ENCODE data around the gene CDYL.

The CDYL gene

GRCh38 chr6:4916954-4917561, 140.9 kb downstream of the CDYL start:
- H3K4me1 Mint-ChIP-seq: peaks cover 24% of the 10 kb centered on the region
- CTCF ChIA-PET: interaction anchor here (1.0 kb wide), 1 partner anchor 11 kb away, joined by 5 read pairs; no protein-coding TSS in a partner anchor
- no peaks in the 10 kb centered on the region for H3K27me3 Mint-ChIP-seq
- no peak overlapping the region for H3K4me3 Mint-ChIP-seq
- H3K9me3 Mint-ChIP-seq: no peaks in the 10 kb centered on the region
- no peak for DNase-seq
- peaks cover 2% of the 10 kb centered on the region for H3K36me3 Mint-ChIP-seq
- H3K27ac Mint-ChIP-seq: peak overlapping the region; percentile 82

DNA sequence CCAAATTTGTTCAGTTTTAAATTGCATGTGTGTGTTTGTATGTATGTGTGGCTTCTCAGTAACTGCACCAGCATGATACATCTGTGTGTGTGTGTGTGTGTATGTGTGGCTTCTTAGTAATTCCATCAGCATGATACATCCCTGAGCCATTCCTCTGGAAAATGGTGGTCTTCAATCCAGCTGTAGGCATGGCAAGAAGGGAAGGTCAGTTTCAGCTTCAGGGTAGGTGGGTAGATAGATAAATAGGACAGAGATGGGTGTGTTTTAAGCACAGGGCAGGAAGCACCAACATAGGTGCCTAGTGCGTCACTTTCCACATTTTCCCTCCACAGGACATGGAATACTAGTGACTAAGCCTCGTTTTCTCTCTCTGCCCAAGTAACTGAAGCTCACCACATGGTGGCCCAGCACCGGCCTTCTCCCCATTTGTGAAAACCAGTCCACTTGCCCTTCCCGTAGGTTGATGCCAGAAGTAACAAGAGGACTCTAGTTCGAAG, 144.8 kb downstream of the CDYL start:
- no peaks in the 10 kb centered on the region for H3K27me3 Mint-ChIP-seq
- CTCF ChIA-PET: interaction anchor here (0.9 kb wide), 1 partner anchor 21 kb away, joined by 3 read pairs; no protein-coding TSS in a partner anchor

GRCh38 chr6:4922488-4923037, 146.4 kb downstream of the CDYL start:
- H3K4me3 Mint-ChIP-seq: no peak overlapping the region

More for the DNA sequence above, 144.8 kb downstream of the CDYL start:
- H3K27ac Mint-ChIP-seq: no peak overlapping the region
- H3K9me3 Mint-ChIP-seq: no peaks in the 10 kb centered on the region
- peaks cover 29% of the 10 kb centered on the region for H3K4me1 Mint-ChIP-seq
- H3K36me3 Mint-ChIP-seq: no peaks in the 10 kb centered on the region
- no peak for DNase-seq
- no peak overlapping the region for H3K4me3 Mint-ChIP-seq

DNA sequence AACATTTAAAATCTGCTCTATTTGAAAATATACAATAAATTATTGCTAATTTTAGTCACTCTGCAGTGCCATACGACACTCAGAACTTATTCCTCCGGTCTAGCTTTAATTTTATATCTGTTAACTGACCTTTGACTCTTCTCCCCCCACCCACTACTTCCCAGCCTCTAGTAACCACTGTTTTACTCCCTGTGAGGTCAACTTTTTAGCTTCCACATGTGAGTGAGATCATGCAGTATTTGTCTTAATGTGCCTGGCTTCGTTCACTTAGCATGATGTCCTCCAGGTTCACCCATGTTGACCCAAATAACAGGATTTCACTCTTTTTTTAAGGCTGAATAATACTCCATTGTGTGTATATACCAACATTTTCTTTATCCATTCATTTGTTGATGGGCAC, 146.9 kb downstream of the CDYL start:
- H3K4me1 Mint-ChIP-seq: peaks cover 10% of the 10 kb centered on the region

More at GRCh38 chr6:4922488-4923037, 146.4 kb downstream of the CDYL start:
- no peaks in the 10 kb centered on the region for H3K27me3 Mint-ChIP-seq
- CTCF ChIA-PET: no interaction called here
- H3K36me3 Mint-ChIP-seq: no peaks in the 10 kb centered on the region
- DNase-seq: no peak
- H3K4me1 Mint-ChIP-seq: peaks cover 15% of the 10 kb centered on the region
- no peaks in the 10 kb centered on the region for H3K9me3 Mint-ChIP-seq
- no peak overlapping the region for H3K27ac Mint-ChIP-seq

DNA sequence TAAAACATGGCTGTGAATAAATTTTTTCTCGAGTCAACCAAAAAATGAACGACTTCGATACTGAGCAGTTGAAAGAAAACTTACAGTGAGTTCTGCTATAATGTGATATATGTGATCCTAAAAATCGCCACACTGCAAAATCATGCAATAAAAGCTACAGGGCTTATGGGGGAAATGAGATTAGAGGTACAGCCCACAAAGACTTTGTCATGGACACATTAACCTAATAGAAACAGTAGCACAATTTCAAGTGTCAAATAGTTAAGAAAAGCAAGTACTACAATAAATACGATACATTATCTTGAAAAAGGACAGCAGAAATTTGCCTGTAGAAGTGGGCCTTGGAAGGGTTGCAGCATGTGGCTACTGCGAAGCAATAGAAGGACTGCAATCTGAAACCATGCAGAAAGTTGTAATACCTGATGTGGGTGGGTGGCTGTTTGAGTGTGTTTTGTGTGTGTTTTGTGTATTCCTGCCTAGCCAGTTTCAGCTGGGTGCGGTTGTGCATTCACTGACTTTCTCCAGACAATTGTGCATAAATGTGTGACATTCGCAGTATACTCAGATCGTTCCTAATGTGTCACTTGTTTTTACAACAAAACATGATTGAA, 148.6 kb downstream of the CDYL start:
- no peaks in the 10 kb centered on the region for H3K27me3 Mint-ChIP-seq
- no peak overlapping the region for H3K27ac Mint-ChIP-seq
- CTCF ChIA-PET: no interaction called here
- H3K9me3 Mint-ChIP-seq: no peaks in the 10 kb centered on the region
- no peak for DNase-seq
- no peak overlapping the region for H3K4me3 Mint-ChIP-seq
- H3K36me3 Mint-ChIP-seq: no peaks in the 10 kb centered on the region
- peaks cover 5% of the 10 kb centered on the region for H3K4me1 Mint-ChIP-seq

More for the DNA sequence above, 146.9 kb downstream of the CDYL start:
- H3K4me3 Mint-ChIP-seq: no peak overlapping the region
- no peak for DNase-seq
- H3K27ac Mint-ChIP-seq: no peak overlapping the region
- no peaks in the 10 kb centered on the region for H3K27me3 Mint-ChIP-seq
- CTCF ChIA-PET: no interaction called here
- H3K9me3 Mint-ChIP-seq: no peaks in the 10 kb centered on the region
- no peaks in the 10 kb centered on the region for H3K36me3 Mint-ChIP-seq

GRCh38 chr6:4925580-4925979, 149.4 kb downstream of the CDYL start:
- Mint-ChIP-seq H3K9me3 (no peaks in the 10 kb centered on the region), H3K4me1 (peaks cover 5% of the 10 kb centered on the region), H3K27ac (no peak overlapping the region), H3K4me3 (no peak overlapping the region), H3K27me3 (no peaks in the 10 kb centered on the region), H3K36me3 (no peaks in the 10 kb centered on the region)
- CTCF ChIA-PET: no interaction called here
- no peak for DNase-seq

DNA sequence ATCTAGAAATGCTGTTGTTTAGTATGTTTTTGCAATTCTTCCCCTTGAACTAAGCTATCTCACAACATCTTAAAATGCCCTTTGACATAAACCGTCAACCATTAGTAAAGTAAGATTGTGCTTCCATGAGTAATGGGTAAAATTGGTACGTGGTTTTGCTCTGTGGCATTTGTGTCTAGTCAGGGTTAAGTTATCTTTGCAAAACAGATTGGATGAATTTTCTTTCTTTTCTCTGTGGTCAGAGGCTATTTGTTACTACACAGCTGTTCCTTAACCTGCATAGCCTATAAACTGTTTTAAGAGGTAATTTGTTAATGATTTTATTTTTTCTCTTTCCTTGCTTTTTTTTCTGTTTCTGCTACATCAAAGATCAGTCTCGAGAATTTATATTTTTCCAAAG, 152.2 kb downstream of the CDYL start:
- no peak overlapping the region for H3K4me3 Mint-ChIP-seq
- CTCF ChIA-PET: interaction anchor here (0.9 kb wide), 1 partner anchor 47 kb away, joined by 4 read pairs; no protein-coding TSS in a partner anchor

GRCh38 chr6:4929097-4929718, 153.0 kb downstream of the CDYL start:
- DNase-seq: no peak
- Mint-ChIP-seq H3K27ac (no peak overlapping the region), H3K36me3 (no peaks in the 10 kb centered on the region), H3K4me1 (peaks cover 3% of the 10 kb centered on the region), H3K27me3 (no peaks in the 10 kb centered on the region), H3K4me3 (no peak overlapping the region), H3K9me3 (no peaks in the 10 kb centered on the region)
- CTCF ChIA-PET: interaction anchor here (0.6 to 0.9 kb wide), 2 partner anchors 46 to 156 kb away, joined by 3 to 4 read pairs; partner anchors contain the start of gene PPP1R3G

More for the DNA sequence above, 152.2 kb downstream of the CDYL start:
- Mint-ChIP-seq H3K9me3 (no peaks in the 10 kb centered on the region), H3K27ac (no peak overlapping the region), H3K27me3 (no peaks in the 10 kb centered on the region), H3K4me1 (peaks cover 5% of the 10 kb centered on the region), H3K36me3 (no peaks in the 10 kb centered on the region)
- DNase-seq: no peak

GRCh38 chr6:4930025-4930691, 154.0 kb downstream of the CDYL start:
- Mint-ChIP-seq H3K27me3 (no peaks in the 10 kb centered on the region), H3K4me1 (peaks cover 4% of the 10 kb centered on the region), H3K9me3 (no peaks in the 10 kb centered on the region), H3K36me3 (no peaks in the 10 kb centered on the region), H3K4me3 (no peak overlapping the region), H3K27ac (no peak overlapping the region)
- CTCF ChIA-PET: interaction anchor here (0.9 kb wide), 1 partner anchor 10 kb away, joined by 3 read pairs; no protein-coding TSS in a partner anchor
- no peak for DNase-seq

DNA sequence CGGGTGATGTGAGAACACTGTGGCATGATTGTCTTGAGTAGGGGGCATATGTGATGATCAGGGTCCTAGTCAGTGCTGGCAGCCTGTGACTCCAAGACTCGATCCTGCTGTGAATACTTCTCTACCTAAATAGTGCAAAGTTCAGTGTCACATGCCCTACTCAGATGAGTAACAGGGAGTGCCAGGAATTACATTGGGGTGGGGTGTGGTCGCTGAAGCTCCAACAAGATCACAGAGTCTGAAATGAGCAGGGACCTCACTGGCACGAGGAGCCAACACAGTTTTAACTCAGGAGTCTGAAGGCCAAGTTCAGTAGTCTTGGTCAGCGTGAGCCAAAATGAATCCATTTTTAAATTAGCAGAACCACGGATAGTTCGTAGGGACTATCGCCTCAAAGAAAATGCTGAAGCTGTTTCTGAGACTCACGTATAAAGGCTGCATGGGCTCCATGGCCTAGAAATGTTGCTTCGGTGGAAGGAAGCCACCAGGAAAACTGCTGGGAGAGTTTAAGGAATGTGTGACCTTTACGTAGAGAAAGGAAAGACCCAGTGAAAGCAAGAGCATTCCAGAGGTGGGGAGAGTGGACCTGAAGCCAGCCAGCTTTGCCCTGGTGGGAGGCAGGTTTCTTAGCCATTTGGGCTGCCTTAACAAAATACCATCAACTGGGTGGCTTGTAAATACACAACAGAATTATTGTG, 155.5 kb downstream of the CDYL start:
- H3K27ac Mint-ChIP-seq: no peak overlapping the region
- H3K36me3 Mint-ChIP-seq: no peaks in the 10 kb centered on the region
- CTCF ChIA-PET: no interaction called here
- peaks cover 15% of the 10 kb centered on the region for H3K4me1 Mint-ChIP-seq
- H3K27me3 Mint-ChIP-seq: no peaks in the 10 kb centered on the region
- no peak overlapping the region for H3K4me3 Mint-ChIP-seq
- no peaks in the 10 kb centered on the region for H3K9me3 Mint-ChIP-seq
- no peak for DNase-seq

DNA sequence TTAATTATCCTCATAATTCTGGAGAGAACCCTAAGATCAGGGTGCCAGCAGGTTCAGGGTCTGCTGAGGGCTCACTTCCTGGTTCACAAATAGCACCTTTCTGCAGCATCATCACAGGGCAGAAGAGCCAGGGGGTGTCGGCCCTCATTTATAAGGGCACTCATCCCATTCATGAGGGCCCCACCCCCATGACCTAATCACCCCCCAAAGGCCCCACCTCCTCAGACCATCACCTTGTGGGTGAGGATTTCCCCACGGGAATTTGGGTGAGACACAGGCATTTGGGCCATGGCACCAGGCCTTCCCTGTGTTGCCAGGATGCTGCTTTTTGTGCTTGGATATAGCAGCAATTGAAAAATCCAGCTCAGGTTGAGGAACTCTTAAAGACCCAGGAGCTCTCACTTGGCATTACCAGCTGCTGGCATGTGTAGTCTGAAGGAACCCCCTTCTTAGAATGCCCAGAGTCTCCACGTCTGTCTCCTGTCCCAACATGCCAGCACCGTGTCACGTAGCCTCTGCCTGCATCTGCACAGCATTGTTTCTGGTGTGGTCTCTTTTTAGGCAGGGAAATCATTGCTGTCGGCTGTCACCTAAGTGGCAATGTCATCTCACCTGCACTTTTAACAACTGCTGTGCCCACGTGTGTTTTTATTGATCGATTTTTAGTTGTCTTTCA, 156.2 kb downstream of the CDYL start:
- no peak for DNase-seq
- H3K4me3 Mint-ChIP-seq: no peak overlapping the region
- peaks cover 15% of the 10 kb centered on the region for H3K4me1 Mint-ChIP-seq
- CTCF ChIA-PET: no interaction called here
- no peak overlapping the region for H3K27ac Mint-ChIP-seq
- no peaks in the 10 kb centered on the region for H3K36me3 Mint-ChIP-seq
- no peaks in the 10 kb centered on the region for H3K9me3 Mint-ChIP-seq
- no peaks in the 10 kb centered on the region for H3K27me3 Mint-ChIP-seq

GRCh38 chr6:4935486-4935885, 159.3 kb downstream of the CDYL start:
- H3K4me1 Mint-ChIP-seq: peaks cover 23% of the 10 kb centered on the region
- H3K36me3 Mint-ChIP-seq: peaks cover 2% of the 10 kb centered on the region
- DNase-seq: no peak
- CTCF ChIA-PET: interaction anchor here (0.7 to 1.1 kb wide), 2 partner anchors 28 to 77 kb away, joined by 3 read pairs; no protein-coding TSS in a partner anchor
- H3K9me3 Mint-ChIP-seq: no peaks in the 10 kb centered on the region
- H3K27me3 Mint-ChIP-seq: no peaks in the 10 kb centered on the region
- H3K27ac Mint-ChIP-seq: peak overlapping the region; percentile 7
- H3K4me3 Mint-ChIP-seq: no peak overlapping the region
